IMR-90 (cell line): ENCODE data around the gene ETV6. TPM values are rescaled to one million over a fixed set of nuclear protein-coding genes. Genes with fewer than 3 reads are reported as not detected.

ENCODE experiments used
- ATAC-seq: fragments of 200-7000 bp; cut with Tn5 transposase; 2 replicates; pipeline ENCODE4 v1.9.1; 2020; ENCODE audit warnings: low read depth, mild to moderate bottlenecking, moderate library complexity
- BruUV-seq: library from RNA; stranded (reverse); fragments of 400-500 nt; replicated peaks from 2 replicates; lab custom pipeline; 2021; lab: Mats Ljungman, UMichigan
- CTCF ChIA-PET: fragments of 300-600 bp; formaldehyde crosslinking; extraction: SDS; loops from one replicate; lab custom pipeline; 2021; ENCODE audit warnings: antibody characterized with exemption; lab: Yijun Ruan, JAX
- POLR2A ChIA-PET: fragments of 300-600 bp; sonication (Branson Sonifier 250); formaldehyde crosslinking; loops from one replicate; lab custom pipeline; 2022; ENCODE audit warnings: antibody characterized with exemption; ENCODE audit not compliant: unreplicated experiment; lab: Charles Lee
- DNase-seq: peaks from one replicate; pipeline ENCODE4 v3.0.0; 2013
- H2AFZ ChIP-seq: replicated peaks from 2 replicates; pipeline ENCODE3; 2013; ENCODE audit warnings: low read length, mild to moderate bottlenecking; ENCODE audit not compliant: poor library complexity
- H2AK5ac ChIP-seq: 2 replicates; pipeline ENCODE4 v1.6.1; 2013; ENCODE audit warnings: low read depth, low read length, inconsistent platforms
- H2AK9ac ChIP-seq: replicated peaks from 2 replicates; pipeline ENCODE3; 2013; ENCODE audit warnings: mild to moderate bottlenecking, low read depth, low read length, moderate library complexity; ENCODE audit not compliant: poor library complexity
- H2BK120ac ChIP-seq: 2 replicates; pipeline ENCODE4 v1.6.1; 2013; ENCODE audit warnings: low read depth, low read length, inconsistent platforms
- H2BK15ac ChIP-seq: 3 replicates; pipeline ENCODE4 v1.6.1; 2013; ENCODE audit warnings: low read depth, low read length, inconsistent platforms
- H2BK20ac ChIP-seq: 2 replicates; pipeline ENCODE4 v1.6.1; 2013; ENCODE audit warnings: low read depth, mild to moderate bottlenecking, inconsistent platforms, low read length, moderate library complexity
- H2BK5ac ChIP-seq: 2 replicates; pipeline ENCODE4 v1.6.1; 2013; ENCODE audit warnings: mild to moderate bottlenecking, low read depth, low read length, inconsistent platforms; ENCODE audit not compliant: poor library complexity, severe bottlenecking
- H3K14ac ChIP-seq: replicated peaks from 2 replicates; pipeline ENCODE4 v1.6.1; 2013; ENCODE audit warnings: low read depth, low read length, inconsistent platforms
- H3K18ac ChIP-seq: 2 replicates; pipeline ENCODE4 v1.6.1; 2013; ENCODE audit warnings: low read depth, low read length, control low read depth
- H3K23ac ChIP-seq: 2 replicates; pipeline ENCODE4 v1.6.1; 2013; ENCODE audit warnings: low read depth, low read length, inconsistent platforms
- H3K27ac ChIP-seq: 2 replicates; pipeline ENCODE4 v1.5.1; 2013; ENCODE audit warnings: mild to moderate bottlenecking, control low read depth, low read length; ENCODE audit not compliant: insufficient read depth
- H3K27me3 ChIP-seq: 2 replicates; pipeline ENCODE4 v1.6.1; 2013; ENCODE audit warnings: low read length; ENCODE audit not compliant: control insufficient read depth, insufficient read depth
- H3K36me3 ChIP-seq: 2 replicates; pipeline ENCODE4 v1.6.1; 2013; ENCODE audit warnings: low read length, mixed read lengths; ENCODE audit not compliant: control insufficient read depth, insufficient read depth
- H3K4ac ChIP-seq: 2 replicates; pipeline ENCODE4 v1.6.1; 2013; ENCODE audit warnings: low read depth, low read length, inconsistent platforms
- H3K4me1 ChIP-seq: 2 replicates; pipeline ENCODE4 v1.6.1; 2013; ENCODE audit warnings: low read length, mixed read lengths; ENCODE audit not compliant: control insufficient read depth, insufficient read depth
- H3K4me2 ChIP-seq: 2 replicates; pipeline ENCODE4 v1.6.1; 2013; ENCODE audit warnings: low read depth, mild to moderate bottlenecking, control low read depth, low read length, moderate library complexity
- H3K4me3 ChIP-seq: 2 replicates; pipeline ENCODE4 v1.5.1; 2013; ENCODE audit warnings: low read depth, mild to moderate bottlenecking, control low read depth, low read length, moderate library complexity; ENCODE audit not compliant: insufficient read depth
- H3K56ac ChIP-seq: 2 replicates; pipeline ENCODE4 v1.6.1; 2013; ENCODE audit warnings: low read length, inconsistent platforms; ENCODE audit not compliant: insufficient read depth; ENCODE audit errors: extremely low read depth
- H3K79me1 ChIP-seq, 2 experiments: 2 replicates each; pipeline ENCODE4 v1.6.1; 2013; ENCODE audit warnings: low read length in 2 of 2, inconsistent platforms in 1 of 2, low read depth in 1 of 2
- H3K9ac ChIP-seq: 2 replicates; pipeline ENCODE4 v1.6.1; 2013; ENCODE audit warnings: low read depth, low read length, control low read depth
- H3K9me1 ChIP-seq: 2 replicates; pipeline ENCODE4 v1.6.1; 2013; ENCODE audit warnings: low read length, inconsistent platforms; ENCODE audit not compliant: insufficient read depth
- H3K9me3 ChIP-seq: 2 replicates; pipeline ENCODE4 v1.6.1; 2013; ENCODE audit warnings: low read length; ENCODE audit not compliant: control insufficient read depth, insufficient read depth
- H4K20me1 ChIP-seq: 2 replicates; pipeline ENCODE4 v1.6.1; 2013; ENCODE audit warnings: low read length, inconsistent platforms; ENCODE audit not compliant: insufficient read depth
- H4K5ac ChIP-seq: 2 replicates; pipeline ENCODE4 v1.6.1; 2013; ENCODE audit warnings: mild to moderate bottlenecking, low read depth, low read length, control low read depth
- H4K8ac ChIP-seq, 2 experiments: 2 replicates each; pipeline ENCODE4 v1.6.1; 2013; ENCODE audit warnings: low read depth in 2 of 2, low read length in 2 of 2, control low read depth in 1 of 2, inconsistent platforms in 1 of 2
- H4K91ac ChIP-seq: 2 replicates; pipeline ENCODE4 v1.6.1; 2013; ENCODE audit warnings: low read depth, low read length, inconsistent platforms; ENCODE audit not compliant: insufficient read depth
- CEBPB ChIP-seq: IDR thresholded peaks from 2 replicates; pipeline ENCODE4 v1.6.1; 2012; ENCODE audit warnings: low read depth, low read length, improper control_type of control experiment
- CTCF ChIP-seq: conservative IDR thresholded peaks from 2 replicates; pipeline ENCODE4 v1.5.1; 2012; ENCODE audit warnings: mild to moderate bottlenecking, low read depth, low read length, improper control_type of control experiment
- MAZ ChIP-seq: IDR thresholded peaks from 2 replicates; pipeline ENCODE4 v1.6.1; 2012; ENCODE audit warnings: low read depth, mild to moderate bottlenecking, low read length, improper control_type of control experiment, moderate library complexity, borderline replicate concordance
- POLR2A ChIP-seq: IDR thresholded peaks from 2 replicates; pipeline ENCODE4 v1.6.1; 2012; ENCODE audit warnings: mild to moderate bottlenecking, low read depth, low read length
- RAD21 ChIP-seq: IDR thresholded peaks from 2 replicates; pipeline ENCODE4 v1.6.1; 2012; ENCODE audit warnings: low read length, improper control_type of control experiment
- RCOR1 ChIP-seq: IDR thresholded peaks from 2 replicates; pipeline ENCODE4 v1.6.1; 2012; ENCODE audit warnings: mild to moderate bottlenecking, low read length, improper control_type of control experiment; ENCODE audit not compliant: insufficient replicate concordance
- USF2 ChIP-seq: fragments of 150-350 bp; IDR thresholded peaks from 2 replicates; pipeline ENCODE4 v1.6.1; 2017; ENCODE audit warnings: mild to moderate bottlenecking, antibody characterized with exemption, low read length, low read depth
- WGBS, 2 experiments: methylation state at CpG; one replicate each; pipeline versions ENCODE4 v1.1.5 to v1.1.7; 2013; ENCODE audit warnings: missing lambda C conversion rate in 2 of 2; ENCODE audit not compliant: insufficient read length in 1 of 2; ENCODE audit errors: extremely low coverage in 2 of 2; 5-methylcytosine and 5-hydroxymethylcytosine counted together
- dilution Hi-C: fragments of 300-500 bp; cut with HindIII; formaldehyde crosslinking; loops from one replicate; pipeline ENCODE4 v1.14.3; 2018; ENCODE audit warnings: low sequenced_read_pairs; ENCODE audit not compliant: unreplicated experiment
- in situ Hi-C: fragments of 300-500 bp; cut with MboI; formaldehyde crosslinking; loops from 3 replicates; pipeline ENCODE4 v1.14.3; 2019; ENCODE audit warnings: low sequenced_read_pairs, inconsistent platforms, mixed read lengths
- intact Hi-C: fragments of 100-400 bp; cut with micrococcal nuclease; formaldehyde crosslinking; loops from 2 replicates; pipeline ENCODE4 v1.10.0; 2022
- polyA plus RNA-seq, 3 experiments: library from polyadenylated mRNA; depleted of rRNA; stranded (reverse); fragments of >200 nt; gene quantifications; 2 replicates each; pipeline ENCODE4 v1.2.3, GENCODE V29; 2012; ENCODE audit warnings: low replicate concordance in 1 of 3
- total RNA-seq: library from RNA; depleted of rRNA; stranded (reverse); fragments of >200 nt; gene quantifications from 2 replicates; pipeline ENCODE4 v1.2.3, GENCODE V29; 2012

Gene ETV6
- total and polyA plus RNA-seq, 2 of the 4 experiments (the other 2 are of a cell fraction), result 8.4 to 9.9 TPM

- Histone ChIP-seq H3K56ac (peak overlapping the region; percentile 79), H4K91ac (peak overlapping the region; percentile 96), H3K9me3 (no peaks in the 10 kb centered on the region), H4K5ac (peak overlapping the region; percentile 98), H4K8ac (peak overlapping the region; percentile 90 to 97), H3K4ac (peak overlapping the region; percentile 92), H3K9me1 (peaks cover 21% of the 10 kb centered on the region), H3K4me2 (peak overlapping the region; percentile 58), H4K20me1 (no peaks in the 10 kb centered on the region), H2AK5ac (peak overlapping the region; percentile 93), H2BK20ac (peak overlapping the region; percentile 96), H3K36me3 (peaks cover 4% of the 10 kb centered on the region; the same call in 1 of the 2 replicates), H3K79me1 (peaks cover 40 to 82% of the 10 kb centered on the region in 2 experiments), H3K18ac (peak overlapping the region; percentile 96), H2AK9ac (peak overlapping the region; percentile 33), H2BK15ac (peak overlapping the region; percentile 98), H3K4me1 (peaks cover 38% of the 10 kb centered on the region), H3K27me3 (no peaks in the 10 kb centered on the region), H2BK5ac (peak overlapping the region; percentile 75), H3K14ac (peak overlapping the region; percentile 93), H3K27ac (peak overlapping the region; percentile 94), H2BK120ac (peak overlapping the region; percentile 97), H3K23ac (peak overlapping the region; percentile 95), H2AFZ (no peak overlapping the region), H3K4me3 (no peak overlapping the region), H3K9ac (peak overlapping the region; percentile 70)
- WGBS, 2 experiments, result no CpG with 5 or more reads among the region's 2 CpGs
- POLR2A ChIA-PET, result interaction anchor here (0.6 kb wide), 1 partner anchor 25 kb away, joined by 3 read pairs; no protein-coding TSS in a partner anchor
- in situ Hi-C loops (no loop called here), dilution Hi-C loops (no loop called here), intact Hi-C loops (loop anchor here (2.0 to 10.0 kb wide), 2 partner anchors 113 to 269 kb away; no protein-coding TSS in a partner anchor)
- BruUV-seq, result no TSS peak
- TF ChIP-seq CTCF (no peak), MAZ (no peak), RAD21 (no peak), RCOR1 (no peak), CEBPB (no peak), USF2 (no peak), POLR2A (no peak)
- no peak for ATAC-seq
- CTCF ChIA-PET, result no interaction called here
- peak; percentile 52 for DNase-seq
These were observed 115.9 kb downstream of the ETV6 start for GRCh38 chr12:11765421-11765816.
